Lower leg skin (tissue), 3 donors: ENCODE data around the gene BLZF1.

Source experiments
- CTCF ChIP-seq, 3 donors: fragments of 450-650 bp; IDR thresholded peaks; one replicate each; pipeline ENCODE4 v1.5.1; 2016; ENCODE audit warnings: antibody characterized with exemption in 3 of 3, mild to moderate bottlenecking in 3 of 3, moderate library complexity in 2 of 3
- POLR2A ChIP-seq, 2 donors: fragments of 450-650 bp; IDR thresholded peaks; one replicate each; pipeline ENCODE4 v1.6.1; 2016 to 2017; ENCODE audit warnings: antibody characterized with exemption in 2 of 2, mild to moderate bottlenecking in 1 of 2, moderate library complexity in 1 of 2

- TF ChIP-seq POLR2A (IDR thresholded peaks at IDR 0.05) (no peak), CTCF (IDR thresholded peaks at IDR 0.05) (no peak)
These were observed 28.0 kb downstream of the BLZF1 start for GRCh38 chr1:169395955-169396354.
